Mammary epithelial cell (primary cell): ENCODE data around the gene EXD3.

Source experiments
- CTCF ChIP-seq, 2 donors: IDR thresholded peaks in 1 of 2; conservative IDR thresholded peaks in 1 of 2; 2 replicates each; pipeline ENCODE4 v1.5.1; 2011 to 2012; ENCODE audit warnings: inconsistent platforms in 2 of 2, low read length in 2 of 2, mild to moderate bottlenecking in 2 of 2, control low read depth in 1 of 2, low read depth in 1 of 2; ENCODE audit not compliant: insufficient read depth in 1 of 2; ENCODE audit errors: extremely low read depth in 1 of 2
- EZH2 ChIP-seq: IDR thresholded peaks from 2 replicates; pipeline ENCODE4 v1.6.1; 2012; ENCODE audit warnings: low read length, inconsistent platforms, borderline replicate concordance

- TF ChIP-seq CTCF (conservative IDR thresholded peaks at IDR 0.05 in 1 of 2, IDR thresholded peaks at IDR 0.05 in 1 of 2; ENCODE audit: extremely low read depth in 1 of 2, insufficient read depth in 1 of 2, low read depth in 1 of 2, low read length in 2 of 2) (no peak), EZH2 (no peak)
Observed at GRCh38 chr9:137371946-137372651, 50.9 kb downstream of the EXD3 start.
